GM23338 (cell line): Measurements from ENCODE around the gene ATAD2B. TPM values are rescaled to one million over a fixed set of nuclear protein-coding genes. Genes with fewer than 3 reads are reported as not detected.

Experiments used
- ATAC-seq: fragments of 200-7000 bp; cut with Tn5 transposase; 3 replicates; pipeline ENCODE4 v1.9.1; 2020
- DNase-seq: peaks from one replicate; pipeline ENCODE4 v3.0.0-alpha.2; 2015; ENCODE audit warnings: low spot score
- H2AFZ ChIP-seq: fragments of 200-600 bp; sonication (generic); 2 replicates; pipeline ENCODE4 v1.8.0; 2016; ENCODE audit warnings: antibody characterized with exemption, mild to moderate bottlenecking, moderate library complexity
- H3F3A ChIP-seq: fragments of 200-600 bp; sonication (generic); replicated peaks from 2 replicates; pipeline ENCODE4 v1.8.0; 2017; ENCODE audit warnings: antibody characterized with exemption, mixed run types, low read depth
- H3K27ac ChIP-seq: fragments of 200-600 bp; sonication (generic); 2 replicates; pipeline ENCODE4 v1.6.1; 2016; ENCODE audit warnings: low read depth
- H3K27me3 ChIP-seq: fragments of 200-600 bp; sonication (generic); 2 replicates; pipeline ENCODE4 v1.8.0; 2016; ENCODE audit warnings: mild to moderate bottlenecking, mixed run types, moderate library complexity; ENCODE audit not compliant: insufficient read depth
- H3K36me3 ChIP-seq: fragments of 200-600 bp; sonication (generic); 2 replicates; pipeline ENCODE4 v1.8.0; 2016; ENCODE audit warnings: mild to moderate bottlenecking; ENCODE audit not compliant: insufficient read depth
- H3K4me1 ChIP-seq: fragments of 200-600 bp; sonication (generic); 2 replicates; pipeline ENCODE4 v1.8.0; 2016; ENCODE audit warnings: mild to moderate bottlenecking, moderate library complexity; ENCODE audit not compliant: insufficient read depth
- H3K4me2 ChIP-seq: fragments of 200-600 bp; sonication (generic); 2 replicates; pipeline ENCODE4 v1.7.1; 2017; ENCODE audit warnings: mixed run types
- H3K4me3 ChIP-seq: fragments of 200-600 bp; sonication (generic); 2 replicates; pipeline ENCODE4 v1.6.1; 2016; ENCODE audit warnings: mixed run types
- H3K79me2 ChIP-seq: fragments of 200-600 bp; sonication (generic); replicated peaks from 2 replicates; pipeline ENCODE4 v1.8.0; 2017; ENCODE audit warnings: mild to moderate bottlenecking; ENCODE audit not compliant: insufficient read depth
- H3K9me2 ChIP-seq: fragments of 200-600 bp; sonication (generic); 2 replicates; pipeline ENCODE4 v1.8.0; 2017; ENCODE audit not compliant: insufficient read depth
- H4K20me1 ChIP-seq: fragments of 200-600 bp; sonication (generic); replicated peaks from 2 replicates; pipeline ENCODE4 v1.8.0; 2017; ENCODE audit warnings: mild to moderate bottlenecking; ENCODE audit not compliant: insufficient read depth
- H3K27ac Mint-ChIP-seq: 2 replicates; pipeline ENCODE4 v1.8.0; 2020; ENCODE audit warnings: inconsistent platforms, mild to moderate bottlenecking, moderate library complexity, mixed read lengths
- H3K27me3 Mint-ChIP-seq: 3 replicates; pipeline ENCODE4 v1.8.0; 2022; ENCODE audit warnings: low read depth, mild to moderate bottlenecking, moderate library complexity, mixed read lengths, inconsistent platforms; ENCODE audit not compliant: insufficient read depth, poor library complexity
- H3K36me3 Mint-ChIP-seq: 3 replicates; pipeline ENCODE4 v1.8.0; 2021; ENCODE audit warnings: low read depth, mild to moderate bottlenecking, inconsistent platforms, moderate library complexity, mixed read lengths
- H3K4me1 Mint-ChIP-seq: 3 replicates; pipeline ENCODE4 v1.8.0; 2020; ENCODE audit warnings: mild to moderate bottlenecking, inconsistent platforms, mixed read lengths
- H3K4me3 Mint-ChIP-seq: 3 replicates; pipeline ENCODE4 v1.8.0; 2021; ENCODE audit warnings: moderate library complexity, mild to moderate bottlenecking, inconsistent platforms, mixed read lengths
- H3K9me3 Mint-ChIP-seq: 3 replicates; pipeline ENCODE4 v1.8.0; 2020; ENCODE audit warnings: moderate library complexity, mild to moderate bottlenecking, inconsistent platforms, mixed read lengths
- CREB1 ChIP-seq: fragments of 250-450 bp; sonication (Bioruptor Pico); IDR thresholded peaks from 2 replicates; pipeline ENCODE4 v1.5.0; 2020; ENCODE audit warnings: low read depth, mild to moderate bottlenecking, moderate library complexity
- ETS1 ChIP-seq: IDR thresholded peaks from 2 replicates; pipeline ENCODE4 v1.6.1; 2016; ENCODE audit warnings: antibody characterized with exemption
- JUNB ChIP-seq: IDR thresholded peaks from one replicate; pipeline ENCODE4 v1.6.1; 2016; ENCODE audit warnings: antibody characterized with exemption; ENCODE audit not compliant: unreplicated experiment
- NANOG ChIP-seq: IDR thresholded peaks from 2 replicates; pipeline ENCODE4 v1.6.1; 2016; ENCODE audit warnings: antibody characterized with exemption, borderline replicate concordance
- POLR2AphosphoS5 ChIP-seq: IDR thresholded peaks from 2 replicates; pipeline ENCODE4 v1.6.1; 2016; ENCODE audit warnings: antibody characterized with exemption, low read depth
- REST ChIP-seq: IDR thresholded peaks from one replicate; pipeline ENCODE4 v1.6.1; 2018; ENCODE audit warnings: antibody characterized with exemption; ENCODE audit not compliant: unreplicated experiment
- STAT1 ChIP-seq: IDR thresholded peaks from one replicate; pipeline ENCODE4 v1.6.1; 2016; ENCODE audit warnings: antibody characterized with exemption; ENCODE audit not compliant: unreplicated experiment
- ZNF114 ChIP-seq: fragments of 250-450 bp; sonication (Bioruptor Pico); IDR thresholded peaks from 2 replicates; pipeline ENCODE4 v1.5.0; 2020; ENCODE audit warnings: mild to moderate bottlenecking, moderate library complexity
- ZNF331 ChIP-seq: fragments of 250-450 bp; sonication (Bioruptor Pico); IDR thresholded peaks from 2 replicates; pipeline ENCODE4 v1.5.0; 2020; ENCODE audit warnings: low read depth, mild to moderate bottlenecking, moderate library complexity
- polyA plus RNA-seq: library from polyadenylated mRNA; unstranded; fragments of >200 nt; fragmentation: Nextera tagmentation; extraction: Ambion mirVana; gene quantifications from 2 replicates; pipeline ENCODE4 v1.2.1, GENCODE V29; 2016
- total RNA-seq: library from RNA; depleted of rRNA; stranded (reverse); fragments of >200 nt; shearing (Covaris generic); gene quantifications from 2 replicates; pipeline ENCODE4 v1.2.3, GENCODE V29; 2014
- TF ChIP-seq, protein P1 (sequence below), 2 experiments: fragments of 200-600 bp in 1 of 2; sonication (generic) in 1 of 2; conservative IDR thresholded peaks; 2 replicates each; pipeline versions ENCODE4 v1.5.1 to v1.6.1; 2016 to 2017; ENCODE audit warnings: antibody characterized with exemption in 2 of 2, low read depth in 2 of 2, mild to moderate bottlenecking in 2 of 2, moderate library complexity in 1 of 2
- TF ChIP-seq, protein P2 (sequence below): fragments of 250-450 bp; sonication (Bioruptor Pico); IDR thresholded peaks from 2 replicates; pipeline ENCODE4 v1.5.0; 2020; ENCODE audit warnings: mild to moderate bottlenecking, moderate library complexity

The ATAD2B gene
- total and polyA plus RNA-seq, 2 experiments from 2014 or later = 12.4 to 19.3 TPM

DNA sequence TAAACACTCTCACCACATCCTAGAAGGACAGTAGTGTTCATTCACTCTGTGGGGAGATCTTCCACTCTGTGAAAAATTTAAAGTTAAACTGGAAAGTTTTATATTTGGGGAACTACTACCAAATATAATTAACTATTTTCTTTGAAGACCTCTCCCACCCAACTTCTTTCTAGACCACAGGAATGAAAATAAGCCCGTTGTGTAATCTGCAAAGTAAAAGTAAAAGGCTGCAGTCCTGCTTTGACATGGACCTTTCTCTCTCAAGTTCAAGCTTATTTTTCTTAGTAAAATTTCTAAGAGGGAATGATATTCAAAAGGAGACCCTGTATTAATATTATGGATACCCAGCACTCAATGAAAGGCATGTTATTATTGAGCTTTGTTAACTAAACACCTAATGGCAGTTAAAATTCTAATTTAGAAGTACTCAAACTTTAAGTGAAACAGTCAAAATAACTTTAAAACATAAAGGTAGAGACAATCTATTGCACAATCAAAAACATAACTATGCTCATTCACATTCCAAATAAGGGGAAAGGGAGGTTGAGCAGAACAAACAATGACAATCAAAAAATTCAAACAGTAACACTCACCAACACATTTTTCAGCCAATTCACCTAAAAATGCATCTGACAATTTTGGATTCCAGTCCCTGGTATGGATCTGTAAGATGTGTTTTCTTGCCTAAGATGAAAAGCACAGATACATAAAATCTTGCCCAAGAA lies 98.5 kb downstream of the ATAD2B start (continued):
- TF ChIP-seq REST = no peak
- TF ChIP-seq CREB1 (CRISPR knock-in tag) = no peak
- TF ChIP-seq POLR2AphosphoS5 = no peak
- TF ChIP-seq ZNF114 (CRISPR knock-in tag) = no peak
- no peak for TF ChIP-seq JUNB

- H3K9me3 Mint-ChIP-seq = no peaks in the 10 kb centered on the region
- peaks cover 2% of the 10 kb centered on the region for H3K27me3 Mint-ChIP-seq
- no peaks in the 10 kb centered on the region for H3K36me3 Mint-ChIP-seq
- H3K27me3 ChIP-seq = no peaks in the 10 kb centered on the region
- no peaks in the 10 kb centered on the region for H3K79me2 ChIP-seq
- H3K36me3 ChIP-seq = no peaks in the 10 kb centered on the region
- no peak overlapping the region for H3K4me3 ChIP-seq
- TF ChIP-seq, protein P1, sequence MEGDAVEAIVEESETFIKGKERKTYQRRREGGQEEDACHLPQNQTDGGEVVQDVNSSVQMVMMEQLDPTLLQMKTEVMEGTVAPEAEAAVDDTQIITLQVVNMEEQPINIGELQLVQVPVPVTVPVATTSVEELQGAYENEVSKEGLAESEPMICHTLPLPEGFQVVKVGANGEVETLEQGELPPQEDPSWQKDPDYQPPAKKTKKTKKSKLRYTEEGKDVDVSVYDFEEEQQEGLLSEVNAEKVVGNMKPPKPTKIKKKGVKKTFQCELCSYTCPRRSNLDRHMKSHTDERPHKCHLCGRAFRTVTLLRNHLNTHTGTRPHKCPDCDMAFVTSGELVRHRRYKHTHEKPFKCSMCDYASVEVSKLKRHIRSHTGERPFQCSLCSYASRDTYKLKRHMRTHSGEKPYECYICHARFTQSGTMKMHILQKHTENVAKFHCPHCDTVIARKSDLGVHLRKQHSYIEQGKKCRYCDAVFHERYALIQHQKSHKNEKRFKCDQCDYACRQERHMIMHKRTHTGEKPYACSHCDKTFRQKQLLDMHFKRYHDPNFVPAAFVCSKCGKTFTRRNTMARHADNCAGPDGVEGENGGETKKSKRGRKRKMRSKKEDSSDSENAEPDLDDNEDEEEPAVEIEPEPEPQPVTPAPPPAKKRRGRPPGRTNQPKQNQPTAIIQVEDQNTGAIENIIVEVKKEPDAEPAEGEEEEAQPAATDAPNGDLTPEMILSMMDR (conservative IDR thresholded peaks at IDR 0.05; ENCODE audit: low read depth in 2 of 2) = no peak
- no peak for TF ChIP-seq ZNF331 (CRISPR knock-in tag)
- TF ChIP-seq NANOG = no peak
- TF ChIP-seq, protein P2, sequence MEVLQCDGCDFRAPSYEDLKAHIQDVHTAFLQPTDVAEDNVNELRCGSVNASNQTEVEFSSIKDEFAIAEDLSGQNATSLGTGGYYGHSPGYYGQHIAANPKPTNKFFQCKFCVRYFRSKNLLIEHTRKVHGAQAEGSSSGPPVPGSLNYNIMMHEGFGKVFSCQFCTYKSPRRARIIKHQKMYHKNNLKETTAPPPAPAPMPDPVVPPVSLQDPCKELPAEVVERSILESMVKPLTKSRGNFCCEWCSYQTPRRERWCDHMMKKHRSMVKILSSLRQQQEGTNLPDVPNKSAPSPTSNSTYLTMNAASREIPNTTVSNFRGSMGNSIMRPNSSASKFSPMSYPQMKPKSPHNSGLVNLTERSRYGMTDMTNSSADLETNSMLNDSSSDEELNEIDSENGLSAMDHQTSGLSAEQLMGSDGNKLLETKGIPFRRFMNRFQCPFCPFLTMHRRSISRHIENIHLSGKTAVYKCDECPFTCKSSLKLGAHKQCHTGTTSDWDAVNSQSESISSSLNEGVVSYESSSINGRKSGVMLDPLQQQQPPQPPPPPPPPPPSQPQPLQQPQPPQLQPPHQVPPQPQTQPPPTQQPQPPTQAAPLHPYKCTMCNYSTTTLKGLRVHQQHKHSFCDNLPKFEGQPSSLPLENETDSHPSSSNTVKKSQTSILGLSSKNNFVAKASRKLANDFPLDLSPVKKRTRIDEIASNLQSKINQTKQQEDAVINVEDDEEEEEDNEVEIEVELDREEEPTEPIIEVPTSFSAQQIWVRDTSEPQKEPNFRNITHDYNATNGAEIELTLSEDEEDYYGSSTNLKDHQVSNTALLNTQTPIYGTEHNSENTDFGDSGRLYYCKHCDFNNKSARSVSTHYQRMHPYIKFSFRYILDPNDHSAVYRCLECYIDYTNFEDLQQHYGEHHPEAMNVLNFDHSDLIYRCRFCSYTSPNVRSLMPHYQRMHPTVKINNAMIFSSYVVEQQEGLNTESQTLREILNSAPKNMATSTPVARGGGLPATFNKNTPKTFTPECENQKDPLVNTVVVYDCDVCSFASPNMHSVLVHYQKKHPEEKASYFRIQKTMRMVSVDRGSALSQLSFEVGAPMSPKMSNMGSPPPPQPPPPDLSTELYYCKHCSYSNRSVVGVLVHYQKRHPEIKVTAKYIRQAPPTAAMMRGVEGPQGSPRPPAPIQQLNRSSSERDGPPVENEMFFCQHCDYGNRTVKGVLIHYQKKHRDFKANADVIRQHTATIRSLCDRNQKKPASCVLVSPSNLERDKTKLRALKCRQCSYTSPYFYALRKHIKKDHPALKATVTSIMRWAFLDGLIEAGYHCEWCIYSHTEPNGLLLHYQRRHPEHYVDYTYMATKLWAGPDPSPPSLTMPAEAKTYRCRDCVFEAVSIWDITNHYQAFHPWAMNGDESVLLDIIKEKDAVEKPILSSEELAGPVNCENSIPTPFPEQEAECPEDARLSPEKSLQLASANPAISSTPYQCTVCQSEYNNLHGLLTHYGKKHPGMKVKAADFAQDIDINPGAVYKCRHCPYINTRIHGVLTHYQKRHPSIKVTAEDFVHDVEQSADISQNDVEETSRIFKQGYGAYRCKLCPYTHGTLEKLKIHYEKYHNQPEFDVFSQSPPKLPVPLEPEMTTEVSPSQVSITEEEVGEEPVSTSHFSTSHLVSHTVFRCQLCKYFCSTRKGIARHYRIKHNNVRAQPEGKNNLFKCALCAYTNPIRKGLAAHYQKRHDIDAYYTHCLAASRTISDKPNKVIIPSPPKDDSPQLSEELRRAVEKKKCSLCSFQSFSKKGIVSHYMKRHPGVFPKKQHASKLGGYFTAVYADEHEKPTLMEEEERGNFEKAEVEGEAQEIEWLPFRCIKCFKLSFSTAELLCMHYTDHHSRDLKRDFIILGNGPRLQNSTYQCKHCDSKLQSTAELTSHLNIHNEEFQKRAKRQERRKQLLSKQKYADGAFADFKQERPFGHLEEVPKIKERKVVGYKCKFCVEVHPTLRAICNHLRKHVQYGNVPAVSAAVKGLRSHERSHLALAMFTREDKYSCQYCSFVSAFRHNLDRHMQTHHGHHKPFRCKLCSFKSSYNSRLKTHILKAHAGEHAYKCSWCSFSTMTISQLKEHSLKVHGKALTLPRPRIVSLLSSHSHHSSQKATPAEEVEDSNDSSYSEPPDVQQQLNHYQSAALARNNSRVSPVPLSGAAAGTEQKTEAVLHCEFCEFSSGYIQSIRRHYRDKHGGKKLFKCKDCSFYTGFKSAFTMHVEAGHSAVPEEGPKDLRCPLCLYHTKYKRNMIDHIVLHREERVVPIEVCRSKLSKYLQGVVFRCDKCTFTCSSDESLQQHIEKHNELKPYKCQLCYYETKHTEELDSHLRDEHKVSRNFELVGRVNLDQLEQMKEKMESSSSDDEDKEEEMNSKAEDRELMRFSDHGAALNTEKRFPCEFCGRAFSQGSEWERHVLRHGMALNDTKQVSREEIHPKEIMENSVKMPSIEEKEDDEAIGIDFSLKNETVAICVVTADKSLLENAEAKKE (CRISPR knock-in tag) = no peak
- no peak for TF ChIP-seq CREB1 (CRISPR knock-in tag)
- no peak for TF ChIP-seq ETS1
- TF ChIP-seq STAT1 = no peak
- no peaks in the 10 kb centered on the region for H3K4me1 Mint-ChIP-seq
- H3K4me1 ChIP-seq = no peaks in the 10 kb centered on the region
- H3K4me2 ChIP-seq = no peak overlapping the region
- H3K27ac ChIP-seq = no peak overlapping the region
- no peak overlapping the region for H2AFZ ChIP-seq
- no peaks in the 10 kb centered on the region for H3K9me2 ChIP-seq
- no peak overlapping the region for H3K27ac Mint-ChIP-seq
- ATAC-seq = no peak
- no peaks in the 10 kb centered on the region for H3F3A ChIP-seq
- H3K4me3 Mint-ChIP-seq = no peak overlapping the region
- H4K20me1 ChIP-seq = no peaks in the 10 kb centered on the region
- DNase-seq = no peak
Measured at GRCh38 chr2:23827287-23827686, 99.6 kb downstream of the ATAD2B start.
